Smooth muscle cell (in vitro differentiated cells): ENCODE data around the gene RIN3. TPM values are rescaled to one million over a fixed set of nuclear protein-coding genes. Genes with fewer than 3 reads are reported as not detected.

Experiments used
- DNase-seq: peaks from one replicate; lab custom pipeline; 2025; ENCODE audit not compliant: unreplicated experiment; lab: John Stamatoyannopoulos, UW
- H2AFZ ChIP-seq: fragments of 200-600 bp; sonication (generic); 2 replicates; pipeline ENCODE4 v1.6.0; 2016; ENCODE audit warnings: antibody characterized with exemption, low read depth, mild to moderate bottlenecking
- H3F3A ChIP-seq: fragments of 200-600 bp; sonication (generic); 2 replicates; pipeline ENCODE4 v1.6.0; 2017; ENCODE audit warnings: antibody characterized with exemption, low read depth
- H3K27ac ChIP-seq: fragments of 200-600 bp; sonication (generic); 2 replicates; pipeline ENCODE4 v1.5.1; 2016; ENCODE audit warnings: low read depth, mild to moderate bottlenecking
- H3K27me3 ChIP-seq: fragments of 200-600 bp; sonication (generic); 2 replicates; pipeline ENCODE4 v1.6.1; 2016; ENCODE audit warnings: low read depth, mild to moderate bottlenecking
- H3K36me3 ChIP-seq: fragments of 200-600 bp; sonication (generic); 2 replicates; pipeline ENCODE4 v1.5.1; 2016; ENCODE audit warnings: low read depth
- H3K4me1 ChIP-seq: fragments of 200-600 bp; sonication (generic); 2 replicates; pipeline ENCODE4 v1.5.1; 2016; ENCODE audit warnings: low read depth
- H3K4me2 ChIP-seq: fragments of 200-600 bp; sonication (generic); 2 replicates; pipeline ENCODE4 v1.6.0; 2016; ENCODE audit warnings: mild to moderate bottlenecking
- H3K4me3 ChIP-seq: fragments of 200-600 bp; sonication (generic); 2 replicates; pipeline ENCODE4 v1.5.1; 2016; ENCODE audit warnings: mild to moderate bottlenecking
- H3K79me2 ChIP-seq: fragments of 200-600 bp; sonication (generic); 2 replicates; pipeline ENCODE4 v1.6.0; 2016; ENCODE audit warnings: low read depth, mild to moderate bottlenecking
- H3K9ac ChIP-seq: fragments of 200-600 bp; sonication (generic); 2 replicates; pipeline ENCODE4 v1.6.0; 2016; ENCODE audit warnings: low read depth
- H3K9me3 ChIP-seq: fragments of 200-600 bp; sonication (generic); replicated peaks from 2 replicates; pipeline ENCODE4 v1.5.1; 2016; ENCODE audit warnings: low read depth
- H4K20me1 ChIP-seq: fragments of 200-600 bp; sonication (generic); 2 replicates; pipeline ENCODE4 v1.6.0; 2016; ENCODE audit warnings: low read depth
- CTCF ChIP-seq: fragments of 200-600 bp; sonication (generic); IDR thresholded peaks from 2 replicates; pipeline ENCODE4 v1.5.1; 2017; ENCODE audit warnings: borderline replicate concordance, mild to moderate bottlenecking, antibody characterized with exemption; ENCODE audit not compliant: insufficient read depth, poor library complexity, severe bottlenecking
- WGBS: methylation state at CpG from one replicate; pipeline ENCODE4 v1.1.7; 2016; ENCODE audit warnings: low lambda C conversion rate; 5-methylcytosine and 5-hydroxymethylcytosine counted together
- polyA plus RNA-seq: library from polyadenylated mRNA; unstranded; fragments of >200 nt; fragmentation: Nextera tagmentation; extraction: Ambion mirVana; gene quantifications from 2 replicates; pipeline ENCODE4 v1.2.1, GENCODE V29; 2016
- total RNA-seq: library from RNA; depleted of rRNA; stranded (reverse); fragments of >200 nt; gene quantifications from 2 replicates; pipeline ENCODE4 v1.2.3, GENCODE V29; 2014

Gene RIN3
- total and polyA plus RNA-seq, 2 experiments from 2014 or later = 2.7 to 3.8 TPM

DNA sequence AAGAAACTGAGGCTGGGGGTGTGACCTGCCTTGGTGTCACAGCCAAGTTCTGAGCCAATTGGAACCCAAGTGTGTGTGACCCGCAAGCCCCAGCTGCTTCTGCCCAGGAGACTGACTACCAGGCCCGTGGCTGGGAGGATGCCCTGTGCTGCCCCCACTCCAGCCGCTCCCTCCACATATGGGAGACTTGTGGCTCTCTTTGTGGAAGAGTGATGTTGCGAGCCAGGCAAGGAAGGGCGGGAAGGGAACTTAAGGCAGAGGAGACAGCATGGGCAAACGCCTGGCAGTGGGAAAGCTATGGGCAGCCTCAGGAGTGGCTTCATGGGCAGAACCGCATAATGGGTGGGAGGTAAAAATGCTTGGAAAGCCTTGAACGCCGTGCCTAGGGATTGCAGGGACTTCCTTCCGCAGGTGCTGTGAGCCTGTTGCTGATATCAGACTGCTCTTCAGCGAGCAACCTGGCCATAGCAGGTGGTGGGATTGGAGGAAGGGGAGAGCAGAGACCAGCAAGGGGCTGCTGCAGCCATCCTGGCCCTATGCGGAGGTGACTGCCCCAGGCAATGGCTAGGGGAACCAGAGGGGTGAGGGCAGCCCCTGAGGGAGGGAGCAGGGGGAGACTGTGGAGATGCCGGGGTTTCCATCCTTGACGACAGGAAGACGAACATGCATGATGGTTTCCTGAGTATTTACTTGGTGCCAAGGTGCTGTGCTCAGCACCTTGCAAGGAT, 119.1 kb downstream of the RIN3 start:
- Histone ChIP-seq H3K36me3 (no peaks in the 10 kb centered on the region), H3K27me3 (no peaks in the 10 kb centered on the region)

GRCh38 chr14:92633274-92633616, 119.7 kb downstream of the RIN3 start:
- no peak overlapping the region for H3K4me2 ChIP-seq
- H3K9me3 ChIP-seq = no peaks in the 10 kb centered on the region
- H2AFZ ChIP-seq = no peak overlapping the region
- TF ChIP-seq CTCF = no peak
- no peaks in the 10 kb centered on the region for H3K27me3 ChIP-seq
- no peaks in the 10 kb centered on the region for H3K79me2 ChIP-seq
- H3K4me1 ChIP-seq = no peaks in the 10 kb centered on the region
- 91% methylated on average over 5 of the region's 5 CpGs for WGBS
- no peak overlapping the region for H3K4me3 ChIP-seq
- no peak overlapping the region for H3K27ac ChIP-seq
- no peak overlapping the region for H3K9ac ChIP-seq
- no peaks in the 10 kb centered on the region for H3K36me3 ChIP-seq
- no peak for DNase-seq
- no peaks in the 10 kb centered on the region for H4K20me1 ChIP-seq
- no peaks in the 10 kb centered on the region for H3F3A ChIP-seq

More for the DNA sequence above, 119.1 kb downstream of the RIN3 start:
- no peak for DNase-seq
- Histone ChIP-seq H3K27ac (no peak overlapping the region), H3K9ac (no peak overlapping the region), H3K79me2 (no peaks in the 10 kb centered on the region), H3K9me3 (no peaks in the 10 kb centered on the region), H4K20me1 (no peaks in the 10 kb centered on the region), H3F3A (no peaks in the 10 kb centered on the region), H3K4me3 (no peak overlapping the region), H3K4me2 (no peak overlapping the region), H2AFZ (no peak overlapping the region), H3K4me1 (no peaks in the 10 kb centered on the region)
- TF ChIP-seq CTCF = no peak
- 90% methylated on average over 15 of the region's 15 CpGs for WGBS

DNA sequence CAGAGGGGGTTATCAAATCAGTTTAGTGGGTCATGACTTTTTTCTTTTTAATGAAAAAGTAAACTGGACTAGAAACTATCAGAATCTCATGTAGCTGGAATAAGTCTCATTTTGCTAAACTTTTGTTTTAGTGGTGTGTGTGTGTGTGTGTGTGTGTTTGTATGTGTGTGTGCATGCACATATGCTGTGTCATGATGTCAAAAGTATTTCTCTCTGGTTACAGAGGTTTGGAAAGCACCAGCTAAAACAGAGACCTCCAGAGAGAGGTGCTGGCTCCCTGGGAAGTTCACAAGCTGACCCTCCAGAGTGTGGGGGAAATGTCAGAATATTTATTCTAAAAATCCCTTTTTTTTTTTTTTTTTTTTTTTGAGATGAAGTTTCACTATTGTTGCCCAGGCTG, 120.1 kb downstream of the RIN3 start:
- Histone ChIP-seq H3K4me2 (no peak overlapping the region), H3K4me3 (no peak overlapping the region), H3K27me3 (no peaks in the 10 kb centered on the region), H3K9me3 (no peaks in the 10 kb centered on the region), H3K79me2 (no peaks in the 10 kb centered on the region), H2AFZ (no peak overlapping the region), H3K9ac (no peak overlapping the region), H3K36me3 (no peaks in the 10 kb centered on the region), H4K20me1 (no peaks in the 10 kb centered on the region), H3F3A (no peaks in the 10 kb centered on the region), H3K4me1 (no peaks in the 10 kb centered on the region), H3K27ac (no peak overlapping the region)
- no peak for DNase-seq
- no peak for TF ChIP-seq CTCF

DNA sequence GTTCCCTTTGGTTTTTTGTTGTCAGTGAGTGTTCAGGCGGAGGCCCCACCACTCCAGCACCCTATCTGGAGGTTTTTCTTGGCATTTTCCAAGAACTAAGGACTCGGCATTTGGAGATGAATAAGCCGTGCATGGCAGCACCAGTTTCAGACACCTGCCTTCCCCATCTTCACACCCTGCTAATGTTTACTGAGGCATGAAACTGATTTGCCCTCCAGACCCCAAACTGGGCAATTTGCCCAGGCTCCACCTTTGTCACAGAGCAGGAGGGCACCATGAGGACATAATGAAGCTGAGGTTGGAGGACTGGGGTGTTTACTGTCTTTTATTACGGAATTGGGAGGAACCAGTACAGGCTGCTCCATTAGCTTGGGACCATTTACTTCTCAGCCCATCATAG, 121.5 kb downstream of the RIN3 start:
- Histone ChIP-seq H3K4me3 (no peak overlapping the region), H3K9ac (no peak overlapping the region), H3K79me2 (no peaks in the 10 kb centered on the region), H3K9me3 (no peaks in the 10 kb centered on the region), H4K20me1 (no peaks in the 10 kb centered on the region), H3F3A (no peaks in the 10 kb centered on the region), H3K4me2 (no peak overlapping the region), H3K36me3 (no peaks in the 10 kb centered on the region), H3K27me3 (no peaks in the 10 kb centered on the region), H3K4me1 (no peaks in the 10 kb centered on the region), H3K27ac (no peak overlapping the region), H2AFZ (no peak overlapping the region)
- 90% methylated on average over 4 of the region's 4 CpGs for WGBS
- TF ChIP-seq CTCF = no peak
- no peak for DNase-seq
